Measurements from ENCODE around the gene YBX1. TPM values are rescaled to one million over a fixed set of nuclear protein-coding genes. Genes with fewer than 3 reads are reported as not detected.

Gene YBX1
- total and polyA plus RNA-seq, 2 of the 13 experiments (the other 11 are each of a cell fraction or from before 2014, with no cell fraction given): 339 to 628 TPM

DNA sequence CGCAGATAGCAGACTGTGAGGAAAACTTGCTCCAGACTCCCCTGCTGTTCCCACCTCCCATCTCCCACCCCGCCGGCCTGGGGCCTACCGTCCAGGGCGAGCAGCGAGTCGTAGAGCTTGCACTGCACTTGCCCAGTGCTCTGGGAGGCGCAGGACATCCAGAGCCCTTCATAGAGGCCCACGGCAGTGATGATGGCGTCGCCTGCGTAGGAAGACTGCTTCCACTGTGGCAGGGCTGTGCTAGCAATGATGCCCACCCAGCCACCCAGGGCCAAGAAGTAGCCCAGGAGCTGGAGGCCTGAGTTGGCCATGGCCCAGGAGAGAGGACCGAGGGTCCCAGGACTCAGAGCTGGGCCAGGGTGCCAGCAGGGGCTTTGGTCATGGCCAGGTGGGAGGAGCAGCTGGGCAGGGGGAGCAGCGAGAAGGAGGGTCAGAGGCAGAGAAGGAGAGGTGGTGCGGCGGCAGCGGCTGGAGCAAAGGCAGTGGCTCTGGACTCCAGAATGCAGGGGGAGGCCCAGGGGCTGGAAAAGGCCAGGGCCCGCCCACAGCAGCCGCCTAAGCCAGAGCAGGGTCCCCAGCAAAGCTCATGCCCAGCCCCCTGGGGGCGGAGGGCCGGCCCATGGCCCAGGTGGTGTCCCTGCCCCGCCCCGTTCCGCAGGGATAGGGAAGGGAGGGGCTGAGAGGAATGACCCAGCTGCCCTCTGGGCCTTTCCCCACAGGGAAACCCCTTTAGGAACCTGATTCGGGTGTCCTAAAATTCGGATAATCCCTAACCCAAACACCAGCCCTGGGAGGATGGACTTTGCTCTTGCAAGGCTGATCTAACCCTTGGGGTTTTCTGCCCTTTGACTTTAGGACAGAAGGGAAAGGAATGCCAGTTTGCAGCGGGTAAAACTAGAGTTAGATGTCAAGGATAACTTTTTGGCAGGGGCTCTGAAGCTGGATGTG is 57.8 kb downstream of the YBX1 start, which contains the start of gene CLDN19 (continued):
- TF ChIP-seq, protein P1, sequence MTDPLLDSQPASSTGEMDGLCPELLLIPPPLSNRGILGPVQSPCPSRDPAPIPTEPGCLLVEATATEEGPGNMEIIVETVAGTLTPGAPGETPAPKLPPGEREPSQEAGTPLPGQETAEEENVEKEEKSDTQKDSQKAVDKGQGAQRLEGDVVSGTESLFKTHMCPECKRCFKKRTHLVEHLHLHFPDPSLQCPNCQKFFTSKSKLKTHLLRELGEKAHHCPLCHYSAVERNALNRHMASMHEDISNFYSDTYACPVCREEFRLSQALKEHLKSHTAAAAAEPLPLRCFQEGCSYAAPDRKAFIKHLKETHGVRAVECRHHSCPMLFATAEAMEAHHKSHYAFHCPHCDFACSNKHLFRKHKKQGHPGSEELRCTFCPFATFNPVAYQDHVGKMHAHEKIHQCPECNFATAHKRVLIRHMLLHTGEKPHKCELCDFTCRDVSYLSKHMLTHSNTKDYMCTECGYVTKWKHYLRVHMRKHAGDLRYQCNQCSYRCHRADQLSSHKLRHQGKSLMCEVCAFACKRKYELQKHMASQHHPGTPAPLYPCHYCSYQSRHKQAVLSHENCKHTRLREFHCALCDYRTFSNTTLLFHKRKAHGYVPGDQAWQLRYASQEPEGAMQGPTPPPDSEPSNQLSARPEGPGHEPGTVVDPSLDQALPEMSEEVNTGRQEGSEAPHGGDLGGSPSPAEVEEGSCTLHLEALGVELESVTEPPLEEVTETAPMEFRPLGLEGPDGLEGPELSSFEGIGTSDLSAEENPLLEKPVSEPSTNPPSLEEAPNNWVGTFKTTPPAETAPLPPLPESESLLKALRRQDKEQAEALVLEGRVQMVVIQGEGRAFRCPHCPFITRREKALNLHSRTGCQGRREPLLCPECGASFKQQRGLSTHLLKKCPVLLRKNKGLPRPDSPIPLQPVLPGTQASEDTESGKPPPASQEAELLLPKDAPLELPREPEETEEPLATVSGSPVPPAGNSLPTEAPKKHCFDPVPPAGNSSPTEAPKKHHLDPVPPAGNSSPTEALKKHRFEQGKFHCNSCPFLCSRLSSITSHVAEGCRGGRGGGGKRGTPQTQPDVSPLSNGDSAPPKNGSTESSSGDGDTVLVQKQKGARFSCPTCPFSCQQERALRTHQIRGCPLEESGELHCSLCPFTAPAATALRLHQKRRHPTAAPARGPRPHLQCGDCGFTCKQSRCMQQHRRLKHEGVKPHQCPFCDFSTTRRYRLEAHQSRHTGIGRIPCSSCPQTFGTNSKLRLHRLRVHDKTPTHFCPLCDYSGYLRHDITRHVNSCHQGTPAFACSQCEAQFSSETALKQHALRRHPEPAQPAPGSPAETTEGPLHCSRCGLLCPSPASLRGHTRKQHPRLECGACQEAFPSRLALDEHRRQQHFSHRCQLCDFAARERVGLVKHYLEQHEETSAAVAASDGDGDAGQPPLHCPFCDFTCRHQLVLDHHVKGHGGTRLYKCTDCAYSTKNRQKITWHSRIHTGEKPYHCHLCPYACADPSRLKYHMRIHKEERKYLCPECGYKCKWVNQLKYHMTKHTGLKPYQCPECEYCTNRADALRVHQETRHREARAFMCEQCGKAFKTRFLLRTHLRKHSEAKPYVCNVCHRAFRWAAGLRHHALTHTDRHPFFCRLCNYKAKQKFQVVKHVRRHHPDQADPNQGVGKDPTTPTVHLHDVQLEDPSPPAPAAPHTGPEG (CRISPR knock-in tag; IDR thresholded peaks at IDR 0.05): peak; percentile 37; the same call in 1 of the 2 replicates
- 0 out of 2 replicates have a peak, but pooled peaks have one; percentile 2 for TF ChIP-seq ZNF598 (CRISPR knock-in tag; IDR thresholded peaks at IDR 0.05; ENCODE audit: borderline replicate concordance)
- TF ChIP-seq TBP (CRISPR knock-in tag; IDR thresholded peaks at IDR 0.05): no peak
- TF ChIP-seq TGIF2 (CRISPR knock-in tag; IDR thresholded peaks at IDR 0.05): 0 out of 2 replicates have a peak, but pooled peaks have one; percentile 54
- no peak for TF ChIP-seq FOXK2 (IDR thresholded peaks at IDR 0.05)
- TF ChIP-seq SOX6 (IDR thresholded peaks at IDR 0.05): no peak
- peak; percentile 62 for TF ChIP-seq SOX6 (CRISPR knock-in tag; IDR thresholded peaks at IDR 0.05)
- TF ChIP-seq REPIN1 (CRISPR knock-in tag; IDR thresholded peaks at IDR 0.05; ENCODE audit: borderline replicate concordance, low read depth): peak; percentile 47; the same call in 1 of the 2 replicates
- no peak for TF ChIP-seq ZNF543 (CRISPR knock-in tag; IDR thresholded peaks at IDR 0.05)
- TF ChIP-seq, protein P2, sequence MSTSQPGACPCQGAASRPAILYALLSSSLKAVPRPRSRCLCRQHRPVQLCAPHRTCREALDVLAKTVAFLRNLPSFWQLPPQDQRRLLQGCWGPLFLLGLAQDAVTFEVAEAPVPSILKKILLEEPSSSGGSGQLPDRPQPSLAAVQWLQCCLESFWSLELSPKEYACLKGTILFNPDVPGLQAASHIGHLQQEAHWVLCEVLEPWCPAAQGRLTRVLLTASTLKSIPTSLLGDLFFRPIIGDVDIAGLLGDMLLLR (CRISPR knock-in tag; IDR thresholded peaks at IDR 0.05): no peak
- no peak for TF ChIP-seq ZNF570 (CRISPR knock-in tag; IDR thresholded peaks at IDR 0.05; ENCODE audit: borderline replicate concordance)
- no peak for TF ChIP-seq ZNF550 (CRISPR knock-in tag; IDR thresholded peaks at IDR 0.05; ENCODE audit: borderline replicate concordance)
- 0 out of 2 replicates have a peak, but pooled peaks have one; percentile 65 for TF ChIP-seq MAZ (IDR thresholded peaks at IDR 0.05; ENCODE audit: borderline replicate concordance, low read depth, low read length)
- no peak for TF ChIP-seq MAZ (CRISPR knock-in tag; IDR thresholded peaks at IDR 0.05; ENCODE audit: low read depth)
- TF ChIP-seq ZSCAN25 (CRISPR knock-in tag; IDR thresholded peaks at IDR 0.05): peak; percentile 97
- no peak for TF ChIP-seq MEIS1 (CRISPR knock-in tag; IDR thresholded peaks at IDR 0.05; ENCODE audit: borderline replicate concordance)
- TF ChIP-seq, protein P3, sequence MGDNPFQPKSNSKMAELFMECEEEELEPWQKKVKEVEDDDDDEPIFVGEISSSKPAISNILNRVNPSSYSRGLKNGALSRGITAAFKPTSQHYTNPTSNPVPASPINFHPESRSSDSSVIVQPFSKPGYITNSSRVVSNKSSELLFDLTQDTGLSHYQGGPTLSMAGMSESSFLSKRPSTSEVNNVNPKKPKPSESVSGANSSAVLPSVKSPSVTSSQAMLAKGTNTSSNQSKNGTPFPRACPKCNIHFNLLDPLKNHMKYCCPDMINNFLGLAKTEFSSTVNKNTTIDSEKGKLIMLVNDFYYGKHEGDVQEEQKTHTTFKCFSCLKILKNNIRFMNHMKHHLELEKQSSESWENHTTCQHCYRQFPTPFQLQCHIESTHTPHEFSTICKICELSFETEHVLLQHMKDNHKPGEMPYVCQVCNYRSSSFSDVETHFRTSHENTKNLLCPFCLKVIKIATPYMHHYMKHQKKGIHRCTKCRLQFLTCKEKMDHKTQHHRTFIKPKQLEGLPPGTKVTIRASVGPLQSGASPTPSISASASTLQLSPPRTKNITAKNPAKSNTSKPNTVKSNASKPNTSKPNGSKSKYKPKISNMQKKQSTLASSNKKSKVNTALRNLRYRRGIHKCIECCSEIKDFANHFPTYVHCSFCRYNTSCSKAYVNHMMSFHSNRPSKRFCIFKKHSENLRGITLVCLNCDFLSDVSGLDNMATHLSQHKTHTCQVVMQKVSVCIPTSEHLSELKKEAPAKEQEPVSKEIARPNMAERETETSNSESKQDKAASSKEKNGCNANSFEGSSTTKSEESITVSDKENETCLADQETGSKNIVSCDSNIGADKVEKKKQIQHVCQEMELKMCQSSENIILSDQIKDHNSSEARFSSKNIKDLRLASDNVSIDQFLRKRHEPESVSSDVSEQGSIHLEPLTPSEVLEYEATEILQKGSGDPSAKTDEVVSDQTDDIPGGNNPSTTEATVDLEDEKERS (CRISPR knock-in tag; IDR thresholded peaks at IDR 0.05): no peak
- peak; percentile 20; the same call in 1 of the 2 replicates for TF ChIP-seq MEIS2 (CRISPR knock-in tag; IDR thresholded peaks at IDR 0.05)

All from HepG2 (cell line).